ENCODE data around the gene KIF1B. TPM values are rescaled to one million over a fixed set of nuclear protein-coding genes. Genes with fewer than 3 reads are reported as not detected.

KIF1B gene
- total RNA-seq, 1 experiment from 2014 or later = 27.8 TPM

DNA sequence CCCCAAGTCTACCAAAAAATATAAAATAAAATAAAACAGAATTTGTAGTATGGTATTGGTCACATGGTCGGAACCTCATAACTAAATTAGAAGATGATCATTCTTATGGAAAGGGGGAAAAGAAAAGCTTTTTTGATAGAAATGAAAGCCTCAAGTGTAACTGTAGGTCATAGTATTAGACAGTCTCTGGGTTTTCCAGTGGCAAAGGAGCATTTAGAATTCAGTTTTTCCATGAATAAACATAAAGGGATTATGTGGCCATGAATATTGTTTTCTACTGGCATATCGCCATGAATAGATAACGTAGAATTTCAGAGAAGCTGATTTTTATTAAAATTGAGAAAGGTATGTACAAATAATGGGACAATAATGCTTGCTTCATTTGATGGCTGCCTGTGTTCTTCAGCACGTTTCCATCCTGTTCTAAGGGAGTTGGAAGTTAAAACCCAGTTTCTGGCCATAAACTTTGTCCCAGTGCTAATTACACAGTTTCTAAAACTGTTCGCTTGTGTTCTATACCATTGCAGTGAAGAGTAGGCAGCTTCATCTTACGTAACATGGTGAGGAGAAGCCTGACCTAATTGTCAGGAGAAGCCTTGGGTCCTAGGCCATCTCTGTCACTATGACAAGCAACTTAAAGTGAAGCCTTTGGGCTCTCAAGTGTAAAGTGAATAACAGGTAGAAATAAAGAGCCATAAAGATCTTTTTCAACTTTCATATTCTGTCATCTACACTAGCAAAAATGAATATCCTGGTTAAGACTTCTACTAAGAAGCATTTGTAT lies 118.0 kb downstream of the KIF1B start:
- DNase-seq (ENCODE audit: low read depth) = no peak

DNA sequence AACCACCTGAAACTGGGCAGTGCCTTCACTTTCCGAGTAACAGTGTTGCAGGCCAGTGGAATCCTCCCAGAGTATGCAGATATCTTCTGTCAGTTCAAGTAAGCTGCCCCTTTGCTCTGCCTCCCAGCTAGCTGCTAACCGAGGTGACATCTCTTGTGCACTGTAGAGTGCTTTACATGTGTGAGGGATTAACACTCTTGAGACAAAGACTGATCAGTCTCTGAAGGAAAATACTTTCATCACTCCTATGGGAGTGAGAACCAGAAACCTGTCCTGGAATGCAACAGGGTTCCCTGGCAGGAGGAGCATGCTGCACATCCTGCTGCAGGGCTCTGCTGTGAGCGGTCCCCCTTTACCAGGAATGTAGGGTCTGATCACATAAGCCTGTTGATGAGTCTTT lies 127.1 kb downstream of the KIF1B start:
- DNase-seq (ENCODE audit: low read depth) = no peak

DNA sequence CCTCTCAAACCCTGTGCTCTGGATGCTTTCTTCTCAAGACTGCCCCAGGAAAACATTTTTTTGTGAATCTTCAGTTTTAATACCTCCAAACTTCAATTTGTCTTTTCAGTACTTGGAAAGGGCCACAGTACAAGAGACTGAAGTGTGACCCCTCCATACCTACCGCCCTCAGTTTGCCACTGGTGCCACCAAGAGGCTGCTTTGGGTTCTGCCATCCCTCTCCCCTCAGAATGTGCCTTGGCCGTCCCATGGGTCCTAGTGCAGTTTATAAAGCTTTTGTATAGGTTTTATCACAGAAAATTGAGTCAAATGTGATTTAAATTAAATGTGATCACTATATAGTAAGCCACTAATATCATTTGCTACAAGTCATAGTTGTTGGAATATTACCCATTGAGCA lies 127.7 kb downstream of the KIF1B start:
- DNase-seq (ENCODE audit: low read depth) = peak; percentile 40

DNA sequence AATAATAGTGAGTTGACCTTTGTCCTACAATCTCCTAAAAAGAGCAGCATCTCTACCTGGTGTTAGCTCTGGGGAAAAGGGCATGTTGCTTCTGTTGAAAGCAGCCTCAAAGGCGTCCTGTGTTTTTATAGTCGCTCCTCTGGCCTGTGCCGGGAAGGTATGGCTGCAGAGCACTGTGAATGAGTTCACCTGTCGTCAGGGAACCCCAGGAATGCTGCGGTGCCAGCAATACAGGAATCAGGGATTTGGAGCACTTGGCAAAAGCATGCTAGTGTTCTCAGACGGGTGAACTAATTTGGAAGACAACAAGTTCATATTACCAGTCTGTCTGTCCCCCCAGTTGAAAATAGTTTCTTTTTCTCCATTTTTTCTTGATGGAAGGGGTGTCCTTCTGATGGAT lies 128.2 kb downstream of the KIF1B start:
- no peak for DNase-seq (ENCODE audit: low read depth)

DNA sequence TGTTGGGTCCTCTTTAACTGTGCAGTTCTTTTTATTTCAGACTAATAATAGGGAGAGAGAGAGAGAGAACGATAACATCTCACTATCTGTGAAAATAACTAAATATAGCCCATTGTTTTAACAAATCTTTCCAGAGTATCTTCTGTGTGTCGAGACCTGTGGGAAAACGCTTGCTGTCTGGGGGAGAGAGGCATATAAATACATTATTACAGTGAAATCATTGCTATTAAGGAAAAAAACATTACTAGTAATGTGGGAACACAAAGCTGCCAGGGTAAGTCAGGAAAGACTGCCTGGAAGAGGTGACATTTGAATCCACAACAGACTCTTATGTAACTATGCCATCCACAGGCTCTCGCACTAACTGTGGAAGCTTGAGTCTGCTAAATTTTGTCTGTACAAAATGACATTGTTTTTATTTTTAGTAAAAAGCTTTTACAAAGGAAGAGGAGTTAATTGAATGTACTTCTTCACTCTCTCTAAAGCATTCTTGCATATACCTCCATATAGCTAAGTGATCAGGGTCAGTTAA lies 128.7 kb downstream of the KIF1B start:
- DNase-seq (ENCODE audit: low read depth) = no peak

DNA sequence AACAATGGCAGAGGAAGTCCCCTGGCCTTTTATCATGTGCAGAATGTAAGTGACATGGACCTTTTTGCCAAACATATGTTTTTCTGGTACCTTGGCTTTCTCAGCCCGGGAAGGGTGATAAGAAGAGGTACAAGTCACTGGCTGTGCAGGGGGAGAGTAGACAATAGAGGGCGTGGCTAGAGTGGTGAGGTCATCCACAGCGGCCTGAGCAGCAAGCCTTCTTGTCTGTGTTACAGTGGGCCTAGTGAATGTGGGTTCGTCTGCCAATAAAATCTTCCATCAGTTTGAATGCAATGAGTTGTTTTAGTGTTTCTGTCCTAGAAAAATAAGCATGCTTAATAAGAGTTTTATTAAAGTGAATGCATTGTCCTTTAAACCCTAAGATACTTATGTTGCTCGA lies 129.4 kb downstream of the KIF1B start:
- DNase-seq (ENCODE audit: low read depth) = peak; percentile 63

DNA sequence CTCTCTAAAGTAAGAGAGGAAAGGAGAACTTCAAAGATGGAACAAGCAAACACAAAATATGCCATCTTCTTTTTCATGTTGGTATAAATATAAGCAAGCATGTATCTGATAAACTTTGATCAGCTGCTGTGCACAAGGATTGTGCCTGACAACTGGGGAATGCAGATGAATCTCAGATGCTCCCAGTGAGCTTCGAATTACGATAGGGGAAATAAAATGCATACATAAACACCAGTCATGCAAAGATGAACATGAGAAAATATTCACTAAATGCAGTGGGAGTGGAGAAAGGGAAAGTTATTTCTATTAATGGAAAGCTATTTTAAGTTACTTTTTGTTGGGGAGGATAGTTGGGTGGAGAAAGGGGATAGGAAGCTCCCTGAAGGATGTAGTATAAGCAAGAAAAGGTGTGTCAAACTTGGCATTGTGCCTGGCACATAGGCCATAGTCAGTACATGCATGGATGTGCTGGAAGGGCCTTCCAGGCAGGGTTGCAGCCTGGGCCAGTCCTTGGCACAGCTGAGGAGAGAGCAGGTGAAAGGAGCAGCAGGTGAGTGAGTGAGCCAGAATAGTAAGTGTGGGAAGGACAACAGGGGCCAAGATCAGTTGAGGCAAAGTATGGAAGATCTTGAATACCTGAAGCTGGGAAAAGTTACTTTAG lies 130.7 kb downstream of the KIF1B start:
- no peak for DNase-seq (ENCODE audit: low read depth)

DNA sequence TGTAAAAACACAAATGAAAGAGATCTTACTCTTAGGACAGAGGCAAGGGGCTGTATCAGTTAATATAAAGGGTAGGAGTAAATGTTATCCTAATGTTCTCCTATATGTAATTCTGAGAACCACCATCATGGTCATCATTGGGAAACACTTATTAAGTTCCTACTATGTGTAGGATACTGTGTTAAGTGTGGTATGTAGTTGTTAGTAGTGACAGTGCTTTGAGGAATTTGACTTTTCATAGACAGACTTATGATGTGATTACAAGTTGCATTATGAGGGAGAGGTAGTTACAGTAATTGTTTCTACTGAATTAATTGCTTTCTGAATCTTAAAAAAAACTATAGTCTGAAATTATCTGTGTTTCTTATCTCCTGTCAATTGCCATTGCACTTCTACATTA lies 136.7 kb downstream of the KIF1B start:
- no peak for DNase-seq (ENCODE audit: low read depth)

DNA sequence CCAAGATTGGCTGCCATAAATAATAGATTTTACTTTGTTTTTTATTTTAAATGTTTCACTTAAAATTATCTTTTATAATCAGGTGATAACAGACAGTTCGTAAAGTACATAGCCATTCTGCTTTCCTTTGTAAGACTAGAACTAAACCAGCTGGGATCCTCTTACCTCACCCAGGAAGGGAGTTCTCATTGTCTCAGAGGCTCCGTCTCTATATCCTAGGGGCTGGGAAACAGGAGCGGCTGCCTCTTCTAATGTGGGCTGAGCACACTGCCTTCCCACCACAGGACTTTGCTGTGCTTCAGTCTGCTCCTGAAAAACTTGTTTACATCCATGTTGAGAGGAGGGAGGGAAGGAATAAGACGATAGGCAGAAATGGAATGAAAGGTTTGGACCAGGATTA lies 142.9 kb downstream of the KIF1B start:
- no peak for DNase-seq (ENCODE audit: low read depth)

DNA sequence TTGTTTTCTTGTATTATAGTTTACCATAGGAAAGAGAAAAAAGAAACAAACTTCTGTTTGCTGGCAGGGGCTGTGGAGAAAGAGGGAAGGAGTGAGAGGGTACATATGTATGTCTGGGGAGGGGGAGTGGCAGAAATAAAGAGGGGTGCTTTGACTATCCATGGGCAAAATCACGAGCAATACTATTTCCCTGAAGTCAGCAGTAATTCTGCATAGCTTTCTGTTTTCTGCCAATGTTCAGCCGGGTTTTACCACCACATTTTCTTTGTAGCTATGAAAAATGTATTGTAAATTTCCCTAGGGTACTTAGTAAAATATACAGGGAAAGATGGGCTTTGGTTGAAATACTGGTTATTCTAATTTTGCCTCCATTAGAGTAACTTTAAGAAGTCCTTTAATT lies 143.3 kb downstream of the KIF1B start:
- no peak for DNase-seq (ENCODE audit: low read depth)

DNA sequence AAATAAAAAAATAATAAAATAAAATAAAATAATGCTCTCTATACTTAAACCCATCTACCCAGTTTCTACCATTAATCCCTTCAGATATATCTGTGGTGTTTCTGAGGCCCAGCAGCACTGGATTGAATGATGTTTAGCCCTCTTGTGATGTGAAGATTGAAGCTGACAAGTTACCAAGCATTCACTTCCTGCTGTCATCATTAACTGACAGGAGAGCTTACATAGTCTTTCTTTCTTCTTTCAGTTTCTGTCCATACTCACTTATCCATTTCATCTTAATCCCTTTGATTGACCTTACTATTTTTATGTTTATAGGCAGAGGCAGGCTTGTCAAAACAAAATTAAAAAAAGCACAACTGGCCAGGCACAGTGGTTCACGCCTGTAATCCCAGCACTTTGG lies 149.7 kb downstream of the KIF1B start:
- no peak for DNase-seq (ENCODE audit: low read depth)

DNA sequence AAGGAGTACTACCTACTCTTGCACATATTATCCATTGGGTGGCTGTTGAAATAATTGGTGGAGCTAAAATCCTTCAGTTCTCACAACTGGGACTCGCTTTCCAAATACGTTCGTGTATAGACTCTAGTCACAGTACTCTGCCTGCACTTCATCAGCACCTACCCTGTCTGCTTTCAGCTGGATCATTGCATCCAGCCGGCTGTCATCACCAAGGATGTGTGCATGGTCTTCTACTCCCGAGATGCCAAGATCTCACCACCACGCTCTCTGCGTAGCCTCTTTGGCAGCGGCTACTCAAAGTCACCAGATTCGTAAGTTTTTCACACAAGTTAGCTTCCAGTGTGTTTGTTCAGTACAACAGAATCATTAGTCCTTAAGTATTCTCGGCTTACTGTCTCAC lies 151.1 kb downstream of the KIF1B start:
- no peak for DNase-seq (ENCODE audit: low read depth)

DNA sequence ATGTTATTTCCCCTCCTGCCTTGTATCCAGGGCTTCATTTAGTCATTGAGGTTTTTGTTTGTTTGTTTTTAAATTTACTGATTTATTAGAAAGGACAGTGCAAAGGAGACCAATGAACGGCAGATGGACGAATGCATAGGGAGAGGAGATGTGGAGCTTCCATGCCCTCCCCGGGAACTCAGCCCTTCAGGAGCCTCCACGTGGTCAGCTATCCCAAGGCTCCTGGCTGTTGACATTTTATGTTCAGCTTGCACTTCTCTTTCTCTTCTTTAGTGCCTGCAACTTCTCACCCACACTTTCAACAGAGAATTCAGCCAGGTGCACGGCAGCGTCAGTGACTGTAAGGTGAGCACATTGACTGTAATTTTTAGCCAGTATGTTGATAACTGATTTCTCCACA lies 157.8 kb downstream of the KIF1B start:
- DNase-seq (ENCODE audit: low read depth) = no peak

DNA sequence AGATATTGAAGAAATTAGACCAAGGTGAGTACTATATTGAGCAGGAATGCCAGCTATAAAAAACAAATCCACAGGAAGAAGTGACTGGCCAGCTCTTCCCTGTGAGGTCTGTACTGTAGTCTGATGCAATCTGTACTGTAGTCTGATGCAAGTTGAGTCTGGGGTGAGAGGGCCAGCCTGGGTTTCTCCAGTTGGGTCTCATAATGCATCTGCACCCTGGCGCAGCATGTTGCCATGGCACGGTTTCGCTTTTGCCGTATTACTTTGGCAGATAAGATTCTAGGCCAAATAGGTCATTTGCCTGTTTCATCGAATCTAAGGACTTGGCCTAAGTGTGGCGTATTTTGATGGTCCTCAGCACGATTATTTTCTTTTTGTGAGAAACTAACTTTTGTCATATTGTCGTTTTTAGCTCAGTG lies 164.1 kb downstream of the KIF1B start:
- no peak for DNase-seq (ENCODE audit: low read depth)

DNA sequence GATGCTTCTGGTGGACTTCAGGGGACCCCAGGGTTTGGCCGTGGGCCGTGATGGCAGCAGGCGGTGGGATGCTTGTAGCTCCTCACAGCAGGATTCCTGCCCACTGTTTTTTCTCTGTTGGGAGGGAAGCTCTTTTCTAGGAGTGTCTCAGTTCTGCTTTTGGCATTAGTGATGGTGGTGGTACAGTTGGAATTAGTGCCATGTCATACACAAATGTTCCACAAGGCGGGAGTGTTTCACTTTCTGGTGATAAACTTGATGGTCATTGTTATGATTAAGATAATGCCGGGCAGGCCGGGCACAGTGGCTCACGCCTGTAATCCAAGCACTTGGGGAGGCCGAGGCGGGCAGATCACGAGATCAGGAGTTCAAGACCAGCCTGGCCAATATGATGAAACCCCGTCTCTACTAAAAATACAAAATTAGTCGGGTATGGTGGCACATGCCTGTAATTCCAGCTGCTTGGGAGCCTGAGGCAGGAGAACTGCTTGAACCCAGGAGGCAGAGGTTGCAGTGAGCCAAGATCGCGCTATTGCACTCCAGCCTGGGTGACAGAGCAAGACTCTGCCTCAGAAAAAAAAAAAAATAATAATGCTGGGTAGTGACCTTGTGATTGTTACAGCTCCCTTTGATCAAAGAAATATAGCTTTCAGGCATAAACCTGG lies 167.1 kb downstream of the KIF1B start:
- DNase-seq (ENCODE audit: low read depth) = peak; percentile 73

DNA sequence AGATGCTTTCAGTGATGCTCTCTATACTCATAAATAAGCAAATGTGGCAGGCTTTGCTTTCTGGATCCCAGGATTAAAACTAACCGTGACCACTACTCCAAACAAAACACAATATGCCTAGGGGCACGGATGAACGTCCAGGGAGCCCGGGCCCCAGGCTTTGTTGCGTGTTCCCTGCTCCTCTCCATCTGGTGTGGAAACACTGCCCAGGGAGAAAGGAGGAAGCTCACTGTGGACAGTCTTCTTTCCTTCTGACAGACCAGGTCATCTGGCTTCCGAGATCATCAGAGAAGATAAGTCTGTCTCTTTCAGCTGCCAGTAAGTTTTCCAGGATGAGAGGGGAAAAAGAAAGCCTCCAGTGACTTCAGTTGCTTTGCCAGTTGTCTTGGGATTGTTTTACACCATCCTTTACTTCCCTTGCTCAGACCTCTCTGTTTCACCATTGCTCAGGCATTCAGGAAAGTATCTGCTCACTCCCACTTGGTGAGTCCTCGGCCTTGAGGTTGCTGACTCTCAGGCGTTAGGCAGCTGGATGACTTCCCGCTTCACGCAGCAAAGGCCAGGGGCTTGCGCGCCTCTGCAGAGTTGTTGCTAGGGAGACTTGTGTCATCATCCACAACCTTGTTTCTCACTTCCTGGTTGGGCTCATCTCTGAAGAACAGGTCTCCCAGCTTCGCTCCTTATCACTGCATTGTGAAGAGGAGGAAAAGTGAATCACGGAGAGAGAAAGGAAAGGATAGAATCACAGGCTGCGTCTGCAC lies 167.9 kb downstream of the KIF1B start:
- peak; percentile 30 for DNase-seq (ENCODE audit: low read depth)

DNA sequence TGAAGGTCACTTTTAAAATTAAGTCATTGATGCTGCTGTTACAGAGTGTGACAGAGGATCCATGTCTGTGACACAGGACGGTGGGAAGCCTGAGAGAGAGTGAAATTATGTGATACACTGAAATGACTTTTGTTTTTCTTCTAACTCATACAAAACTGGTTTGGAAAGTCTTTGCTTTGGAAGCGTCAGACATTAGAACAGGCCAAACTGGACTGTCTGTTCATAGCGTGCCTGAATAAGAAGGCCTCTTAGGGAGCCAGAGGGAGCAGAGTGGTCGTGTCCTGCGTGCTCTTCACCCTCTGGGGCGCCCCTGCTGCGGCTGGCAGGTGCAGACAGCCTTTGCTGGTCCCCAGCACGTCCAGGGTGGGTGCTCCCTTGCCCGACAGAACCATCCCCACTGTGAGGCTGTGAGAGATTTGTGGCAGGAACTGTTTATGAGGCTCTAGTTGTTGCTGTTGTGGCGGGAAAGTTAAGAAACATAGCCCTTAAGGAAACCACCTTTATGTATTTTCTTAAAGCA lies 168.8 kb downstream of the KIF1B start:
- DNase-seq (ENCODE audit: low read depth) = no peak

DNA sequence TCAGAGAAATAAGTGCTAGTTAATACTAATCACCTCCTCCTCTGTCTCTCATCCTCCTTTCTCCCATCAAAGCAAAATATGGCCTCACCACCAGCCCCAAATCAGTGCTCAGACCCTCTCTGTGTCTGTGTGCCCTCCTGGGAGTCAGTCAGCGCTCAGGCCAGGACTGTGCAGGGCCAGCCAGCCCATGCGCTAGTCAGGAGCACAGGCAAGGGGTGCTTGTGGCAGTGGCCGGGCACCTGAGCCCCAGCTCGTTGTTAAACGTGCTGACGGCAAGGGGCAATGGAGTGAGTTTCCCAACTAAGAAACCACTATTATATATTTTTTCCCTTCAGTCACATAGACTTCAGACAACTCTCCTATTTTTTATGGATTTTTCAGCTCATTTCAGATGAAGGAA lies 169.3 kb downstream of the KIF1B start:
- no peak for DNase-seq (ENCODE audit: low read depth)

DNA sequence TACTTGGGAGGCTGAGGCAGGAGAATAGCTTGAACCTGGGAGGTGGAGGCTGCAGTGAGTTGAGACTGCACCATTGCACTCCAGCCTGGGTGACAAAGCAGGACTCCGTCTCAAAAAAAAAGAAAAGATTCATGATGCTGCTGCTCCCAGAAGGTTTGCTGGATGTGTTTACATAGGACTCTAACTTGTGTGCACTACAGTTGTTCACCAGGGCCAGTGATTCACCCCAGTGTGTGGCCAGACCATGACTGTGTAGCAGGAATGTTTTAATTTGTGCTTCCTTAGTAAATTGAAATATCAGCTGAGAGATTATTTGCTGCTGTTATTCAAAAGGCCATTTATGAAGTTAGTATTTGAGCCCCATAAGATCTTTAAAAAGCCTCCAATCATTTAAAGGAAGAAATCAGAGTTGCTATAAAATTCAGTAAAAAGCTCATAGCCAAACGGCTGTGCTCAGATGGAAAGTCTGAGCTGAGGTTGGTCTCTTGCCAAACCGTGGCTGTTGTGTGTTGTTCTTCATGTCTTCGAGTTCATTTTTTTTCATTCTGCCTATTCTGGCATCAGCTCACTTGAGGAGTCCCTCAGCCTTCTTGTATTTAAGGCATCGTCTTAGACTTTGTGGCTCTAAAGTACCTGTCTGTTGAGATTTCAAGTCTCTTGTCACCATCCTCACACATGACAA lies 170.4 kb downstream of the KIF1B start:
- DNase-seq (ENCODE audit: low read depth) = peak; percentile 88

DNA sequence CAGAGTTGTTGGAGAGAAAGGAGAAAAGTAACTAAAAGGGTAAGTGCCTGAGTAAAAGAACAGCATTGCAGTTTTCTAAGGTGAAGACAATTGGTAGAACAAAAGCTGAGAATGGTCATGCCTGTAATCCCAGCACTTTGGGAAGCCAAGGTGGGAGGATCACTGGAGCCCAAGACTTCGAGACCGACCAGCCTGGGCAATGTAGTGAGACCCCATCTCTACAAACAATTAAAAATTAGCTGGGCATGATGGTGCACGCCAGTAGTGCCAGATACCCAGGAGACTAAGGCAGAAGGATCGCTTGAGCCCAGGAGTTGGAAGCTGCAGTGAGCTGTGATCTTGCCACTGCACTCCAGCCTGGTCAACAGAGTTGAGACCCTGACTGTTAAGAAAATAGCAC lies 173.3 kb downstream of the KIF1B start:
- DNase-seq (ENCODE audit: low read depth) = no peak

DNA sequence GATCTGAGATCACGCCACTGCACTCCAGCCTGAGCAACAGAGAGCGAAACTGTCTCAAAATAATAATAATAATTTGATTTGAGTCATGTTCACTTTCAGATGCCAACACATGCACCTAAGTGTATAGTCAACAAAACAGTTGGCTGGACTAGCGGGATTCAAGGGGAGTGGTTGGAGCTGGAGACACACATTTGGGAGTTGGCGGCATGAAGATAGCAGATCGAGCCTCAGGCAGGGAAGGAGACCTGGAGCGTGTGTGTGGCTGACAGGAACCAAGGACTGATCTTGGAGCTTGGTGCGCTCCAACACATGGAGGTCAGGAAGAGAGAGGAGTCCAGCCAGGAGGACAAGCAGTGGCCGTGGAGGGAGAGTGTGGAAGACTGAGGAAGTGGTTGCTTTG lies 173.8 kb downstream of the KIF1B start:
- no peak for DNase-seq (ENCODE audit: low read depth)

Measured in M059J (cell line).